ENCODE measurements around the gene PTPRG.

The PTPRG gene

DNA sequence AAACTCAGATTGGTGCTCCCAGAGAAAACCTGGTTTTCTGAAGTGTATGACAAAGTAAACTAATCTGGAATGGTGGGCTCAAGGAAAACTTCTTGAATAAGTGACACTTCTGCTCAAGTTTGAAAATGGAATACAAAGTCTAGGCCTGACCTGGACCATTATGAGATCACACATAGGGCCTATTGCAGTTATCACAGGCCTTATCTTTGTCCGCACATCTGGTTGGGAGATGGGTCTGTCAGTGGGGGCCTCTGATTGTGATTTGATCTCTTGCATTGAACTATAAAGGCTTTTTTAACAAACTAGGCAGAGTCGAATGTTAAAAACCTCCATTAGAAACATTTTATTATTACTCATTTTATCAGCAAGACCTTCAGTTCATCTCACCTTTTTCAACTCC lies 405.6 kb downstream of the PTPRG start:
- no peak for DNase-seq (ENCODE audit: low read depth)

DNA sequence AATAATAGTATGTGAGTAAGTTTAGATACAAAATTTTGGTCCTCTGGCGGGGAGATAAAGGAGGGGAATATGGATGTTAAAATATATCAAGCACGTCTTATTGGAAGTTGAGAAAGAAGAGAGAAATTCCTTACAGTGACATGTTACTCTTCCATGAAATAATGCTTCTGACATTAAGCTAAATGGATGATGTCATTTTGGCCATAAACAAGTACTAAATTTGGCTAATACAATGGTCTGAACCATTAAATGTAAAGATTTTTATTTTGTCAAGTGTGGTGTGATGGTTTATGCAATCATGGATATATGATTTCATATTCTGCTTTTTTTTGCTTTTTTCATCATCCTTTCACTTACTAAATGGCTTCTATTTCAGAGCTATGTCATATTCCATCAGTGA lies 406.6 kb downstream of the PTPRG start:
- no peak for DNase-seq (ENCODE audit: low read depth)

DNA sequence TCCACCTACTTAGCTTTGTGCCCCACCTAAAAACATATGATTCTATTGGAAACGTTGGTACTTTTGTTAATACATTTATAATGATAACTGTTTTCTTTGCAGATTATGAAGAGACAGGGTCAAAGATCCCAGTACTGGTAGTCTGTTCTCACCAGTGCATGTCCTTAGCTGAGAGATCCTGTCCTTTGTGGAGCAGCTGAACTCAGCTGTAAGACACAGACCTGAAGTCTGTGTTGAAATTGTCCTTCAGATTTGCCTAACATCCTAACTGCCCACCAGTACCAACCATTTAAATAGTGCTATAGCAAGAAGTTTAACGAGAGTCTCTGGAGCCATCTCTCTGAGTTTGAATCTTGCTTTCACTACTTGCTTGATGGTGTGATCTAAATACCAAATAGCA lies 413.3 kb downstream of the PTPRG start:
- DNase-seq (ENCODE audit: low read depth): no peak

DNA sequence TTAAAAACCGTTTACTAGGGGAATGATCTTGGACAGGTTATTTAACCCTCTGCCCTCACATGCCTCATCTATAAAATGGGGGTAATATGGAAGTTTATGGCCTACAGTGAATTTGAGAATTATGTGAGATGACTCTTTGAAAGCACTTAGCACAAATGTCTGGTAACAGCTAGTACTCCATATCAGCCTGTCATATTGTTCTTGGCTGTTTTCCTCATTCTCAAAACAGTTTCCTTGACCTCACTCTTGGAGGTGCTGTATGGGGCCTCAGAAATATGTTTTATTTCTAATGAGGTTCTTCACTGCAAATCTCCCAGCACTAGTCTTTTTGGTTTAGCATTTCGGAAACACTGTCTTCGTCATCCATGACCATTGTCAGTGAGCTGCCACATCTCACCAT lies 413.8 kb downstream of the PTPRG start:
- DNase-seq (ENCODE audit: low read depth): no peak

DNA sequence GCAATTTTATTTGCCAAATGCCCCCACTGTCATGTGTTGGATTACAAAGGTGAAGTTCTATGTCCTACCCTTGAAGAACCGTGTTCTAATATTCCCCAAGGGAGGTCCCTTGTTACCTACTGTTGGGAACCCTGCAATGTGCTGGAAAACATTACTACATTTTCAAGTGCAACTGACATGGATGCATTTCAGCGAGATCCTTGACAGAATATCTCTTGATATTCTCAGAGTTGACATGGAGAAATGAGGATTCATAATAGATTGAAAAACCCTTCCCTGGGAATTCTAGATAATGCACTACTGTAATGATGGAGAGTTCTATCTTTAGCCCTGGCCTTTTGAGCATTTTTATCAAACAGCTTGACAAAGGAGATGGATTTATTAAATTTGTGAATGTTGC lies 414.6 kb downstream of the PTPRG start:
- no peak for DNase-seq (ENCODE audit: low read depth)

DNA sequence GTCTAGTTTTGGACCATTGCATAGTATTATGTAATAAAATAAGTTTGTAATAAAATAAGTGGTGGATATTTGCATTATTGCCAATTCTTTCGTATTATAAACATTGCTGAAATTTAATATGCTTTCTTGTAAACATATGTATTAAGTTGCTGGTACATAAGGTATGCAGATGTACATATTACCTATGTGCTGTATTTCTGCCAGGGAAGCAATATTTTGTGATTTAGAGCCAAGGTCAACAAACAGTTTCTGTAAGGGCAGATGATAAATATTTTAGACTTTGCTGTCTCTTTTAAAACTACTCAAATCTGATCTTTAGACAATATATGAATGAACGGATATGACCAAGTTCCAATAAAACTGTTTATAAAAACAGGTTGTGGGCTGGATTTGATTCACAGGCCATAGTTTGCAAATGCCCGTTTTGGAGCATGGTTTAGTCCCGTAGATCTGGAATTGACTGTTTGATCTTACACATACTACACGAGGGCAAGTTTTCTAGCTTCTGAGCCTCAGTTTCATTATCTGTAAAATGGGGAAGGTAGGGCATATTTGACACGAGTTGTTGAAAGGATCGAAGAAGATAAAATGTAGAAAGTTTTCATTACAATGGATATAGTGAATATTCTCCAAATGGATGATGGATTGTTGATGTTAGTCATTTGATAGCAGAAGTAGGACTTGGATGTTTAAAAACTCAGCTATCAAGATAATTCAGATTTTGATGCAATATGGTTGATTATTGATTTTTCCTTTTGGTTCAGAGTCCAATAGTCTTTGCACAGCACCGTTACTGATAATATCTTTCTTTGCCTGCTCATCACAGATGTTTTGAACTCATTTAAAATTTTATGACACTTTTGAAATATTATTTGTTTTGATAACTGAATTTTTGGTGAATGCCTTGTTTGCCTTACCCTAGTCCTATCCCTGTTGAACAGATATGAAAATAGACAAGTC lies 417.4 kb downstream of the PTPRG start:
- DNase-seq (ENCODE audit: low read depth): no peak

DNA sequence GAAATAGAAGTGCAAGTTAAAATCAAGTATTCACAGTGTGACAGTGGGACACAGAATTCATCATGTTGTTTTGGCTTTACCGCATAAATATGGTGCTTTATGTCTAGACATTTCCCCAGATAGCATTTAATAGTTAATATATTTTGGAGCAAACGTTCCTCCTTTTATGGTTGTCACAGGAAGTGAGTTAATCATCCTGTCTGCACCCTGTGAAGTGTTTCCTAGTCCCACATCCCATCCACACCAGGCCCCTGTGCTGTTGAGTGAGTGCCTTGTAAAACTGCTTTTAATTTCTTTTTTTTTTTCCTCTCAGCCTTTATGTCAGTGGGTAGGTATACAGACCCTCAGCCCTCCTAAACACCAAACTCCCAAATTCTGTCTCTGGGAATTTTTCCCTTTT lies 418.3 kb downstream of the PTPRG start:
- DNase-seq (ENCODE audit: low read depth): no peak

DNA sequence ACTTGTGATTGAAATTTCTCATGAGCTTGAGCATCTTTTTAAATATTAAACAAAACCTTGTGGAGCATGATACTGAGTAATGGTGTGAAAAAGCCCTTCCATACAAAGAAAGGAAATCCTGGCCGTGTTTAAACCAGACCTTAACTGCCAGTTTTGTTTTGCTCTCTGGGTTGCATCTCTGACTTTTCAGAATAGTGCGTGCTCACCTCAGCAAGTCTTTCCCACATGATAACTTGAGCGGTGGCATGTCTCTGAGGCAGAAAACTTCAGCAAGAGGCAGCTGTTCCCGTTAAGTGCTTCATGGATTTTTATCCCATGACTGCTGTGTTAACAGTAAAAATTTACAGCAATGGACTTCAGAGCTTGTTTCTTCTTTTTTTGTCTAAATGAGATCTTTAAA lies 418.7 kb downstream of the PTPRG start:
- DNase-seq (ENCODE audit: low read depth): no peak

DNA sequence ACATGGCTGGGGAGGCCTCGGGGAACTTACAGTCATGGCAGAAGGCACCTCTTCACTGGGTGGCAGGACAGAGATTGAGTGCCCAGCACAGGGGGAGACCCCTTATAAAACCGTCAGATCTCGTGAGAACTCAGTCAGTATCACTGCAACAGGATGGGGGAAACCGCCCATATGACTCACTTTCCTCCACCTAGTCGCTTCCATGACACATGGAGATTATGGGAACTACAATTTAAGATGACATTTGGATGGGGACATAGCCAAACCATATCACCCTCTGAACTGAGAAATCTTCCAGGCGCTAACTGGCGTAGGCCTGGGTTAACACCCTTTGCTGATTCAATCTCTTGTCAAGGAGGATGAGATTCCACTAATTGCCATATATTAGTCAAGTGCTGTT lies 419.7 kb downstream of the PTPRG start:
- DNase-seq (ENCODE audit: low read depth): no peak

DNA sequence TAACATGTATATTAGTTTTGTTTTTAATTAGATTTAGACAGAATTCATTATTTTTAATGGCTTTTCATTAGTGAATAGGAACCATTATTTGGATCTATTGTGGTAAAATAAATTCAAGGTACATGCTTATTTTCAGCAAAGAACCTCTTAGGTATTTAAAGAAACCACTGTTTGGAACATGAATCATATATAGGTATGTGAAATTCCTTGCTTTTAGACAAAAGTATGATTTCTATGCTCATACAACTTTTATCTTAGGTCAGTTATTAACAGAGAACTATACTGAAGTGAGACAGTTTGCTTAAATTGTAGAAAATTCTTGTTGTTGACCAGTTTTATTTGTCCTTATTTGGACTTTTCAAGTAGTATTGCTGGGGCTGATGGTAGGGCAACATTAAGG lies 422.1 kb downstream of the PTPRG start:
- DNase-seq (ENCODE audit: low read depth): no peak

DNA sequence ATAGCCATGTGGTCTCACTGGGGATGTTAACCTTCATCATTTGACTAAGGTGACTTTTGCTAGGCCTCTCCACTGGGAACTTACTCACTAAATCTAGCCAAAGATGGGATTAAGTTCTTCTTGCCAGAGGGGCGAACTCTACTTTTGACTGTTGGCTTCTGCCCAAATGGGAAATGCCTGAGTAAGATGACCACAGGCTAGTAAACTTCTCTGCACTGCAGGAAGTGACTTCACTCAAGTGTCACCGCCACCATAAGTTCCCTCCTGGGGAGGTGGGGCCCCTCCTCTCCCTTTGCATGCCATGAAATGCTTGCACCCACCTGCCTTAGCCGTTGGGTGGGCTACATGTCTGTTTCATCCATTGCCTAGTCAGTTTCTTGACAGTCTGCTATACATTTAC lies 423.6 kb downstream of the PTPRG start:
- DNase-seq (ENCODE audit: low read depth): no peak

DNA sequence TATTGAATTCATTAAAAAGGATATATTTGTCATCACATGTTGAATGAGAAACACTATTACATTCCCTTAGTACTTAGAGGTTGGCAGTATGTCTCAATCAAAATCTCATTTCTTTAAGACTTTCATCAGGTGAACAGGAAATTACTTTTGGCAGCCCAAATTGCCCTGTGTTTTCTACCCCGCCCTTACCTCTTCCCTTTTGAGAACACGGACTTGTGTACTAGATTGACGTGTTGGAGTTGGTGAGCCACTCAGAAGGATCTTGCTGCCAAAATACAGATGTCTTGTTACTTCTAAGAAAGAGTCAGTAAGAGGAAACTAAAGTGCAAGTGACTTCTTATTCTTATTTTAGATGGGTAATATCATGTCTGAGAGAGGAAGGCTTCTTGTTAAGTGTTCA lies 425.1 kb downstream of the PTPRG start:
- DNase-seq (ENCODE audit: low read depth): no peak

DNA sequence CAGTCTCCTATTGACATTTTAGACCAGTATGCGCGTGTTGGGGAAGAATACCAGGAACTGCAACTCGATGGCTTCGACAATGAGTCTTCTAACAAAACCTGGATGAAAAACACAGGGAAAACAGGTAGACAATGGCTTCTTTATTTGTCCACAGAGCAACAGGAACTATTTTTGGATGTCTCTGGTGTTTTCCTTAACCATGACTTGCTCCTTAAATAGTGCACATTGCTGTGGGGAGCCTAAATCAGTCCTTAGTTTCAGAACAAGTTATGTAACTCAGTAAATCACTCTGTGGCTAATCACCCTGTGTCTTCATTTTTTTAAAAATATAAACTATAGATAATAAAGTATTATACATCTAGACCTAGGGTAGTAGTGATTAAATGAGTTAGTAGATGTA lies 428.3 kb downstream of the PTPRG start:
- no peak for DNase-seq (ENCODE audit: low read depth)

DNA sequence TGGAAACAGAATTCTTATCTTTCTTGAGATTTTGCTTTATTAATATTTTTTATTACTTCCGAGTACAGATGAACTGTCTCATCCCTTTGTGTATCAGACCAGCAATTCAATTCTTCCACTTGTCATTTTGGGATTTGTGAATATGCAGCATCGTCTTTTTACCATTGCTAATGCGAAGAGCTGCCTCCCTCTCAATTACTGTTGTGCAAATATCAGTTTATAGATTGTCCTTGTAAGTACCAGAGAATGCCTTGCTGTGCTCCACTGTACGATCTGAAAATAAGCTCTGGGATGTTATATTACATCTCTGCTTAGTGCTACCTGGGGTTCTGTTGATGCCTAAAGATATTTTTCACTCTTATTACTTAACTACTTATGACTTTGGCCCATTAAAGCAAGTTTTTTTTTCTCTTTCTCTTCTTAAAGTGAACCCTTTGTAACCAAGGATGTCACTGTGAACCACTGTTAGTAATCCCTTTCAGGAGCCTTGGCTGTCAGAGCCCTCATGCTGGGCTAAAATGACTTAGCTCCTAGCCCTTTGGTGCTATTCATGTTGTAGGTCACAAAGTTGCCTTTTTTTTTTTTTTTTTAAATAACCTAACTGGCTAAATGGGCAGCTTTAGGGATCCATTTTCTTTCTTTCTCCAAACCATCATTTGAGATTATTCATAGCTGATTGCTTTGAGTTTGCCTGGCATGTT lies 429.1 kb downstream of the PTPRG start:
- no peak for DNase-seq (ENCODE audit: low read depth)

DNA sequence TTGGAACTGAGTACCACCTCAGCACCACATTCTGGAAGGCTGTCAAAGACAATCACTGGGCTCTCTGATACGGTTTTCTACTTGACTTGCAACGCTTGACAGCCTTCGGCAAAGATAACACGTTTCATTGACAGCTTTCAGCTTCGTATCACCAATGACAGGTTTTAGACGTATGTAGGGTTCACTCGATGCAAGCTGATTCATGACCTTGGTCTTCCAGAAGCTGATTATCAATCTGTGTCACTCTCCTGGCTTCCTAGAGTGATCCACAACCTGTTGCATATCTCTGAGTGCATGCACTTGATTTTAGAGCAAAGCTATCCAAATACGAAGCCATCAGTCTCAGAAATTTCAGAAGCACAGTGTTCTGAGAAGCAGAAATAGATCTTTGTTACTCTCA lies 430.3 kb downstream of the PTPRG start:
- no peak for DNase-seq (ENCODE audit: low read depth)

DNA sequence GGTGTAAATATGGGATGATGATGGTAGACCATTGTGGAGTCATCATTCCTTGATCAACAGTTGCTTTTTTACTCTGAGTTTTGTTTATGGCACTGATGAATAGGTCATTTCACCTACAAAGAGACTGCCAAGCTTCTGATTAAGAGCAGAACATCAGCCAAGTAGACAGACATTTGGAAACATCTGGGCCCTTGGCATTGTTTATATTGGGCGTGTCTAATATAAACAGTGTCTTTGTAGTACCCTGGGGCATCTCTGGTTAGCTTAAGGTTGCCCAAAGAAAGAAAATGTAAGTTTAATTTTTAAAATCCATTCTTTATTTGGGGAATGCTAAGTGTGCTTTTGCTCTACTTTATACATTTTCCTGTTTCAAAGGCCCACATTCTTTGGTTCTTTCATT lies 435.0 kb downstream of the PTPRG start:
- no peak for DNase-seq (ENCODE audit: low read depth)

DNA sequence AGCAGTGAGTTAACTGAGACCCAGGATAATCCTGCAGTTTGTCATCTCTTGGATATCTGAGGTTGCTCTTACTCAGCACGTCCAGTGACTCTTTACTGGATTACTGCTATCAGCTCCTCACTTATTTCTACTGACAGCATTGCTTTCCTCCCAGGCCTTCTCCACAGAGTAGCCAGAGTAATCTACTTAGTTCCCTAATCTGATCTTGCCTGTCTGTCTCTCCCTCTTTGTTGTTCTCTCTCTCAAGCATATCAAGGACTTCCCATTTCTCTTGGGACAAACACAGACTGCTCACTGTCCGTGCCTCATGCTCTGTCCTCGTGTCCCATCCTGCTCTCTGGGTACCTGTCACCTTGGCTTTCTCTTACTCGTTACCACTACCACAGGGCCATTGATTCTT lies 435.7 kb downstream of the PTPRG start:
- no peak for DNase-seq (ENCODE audit: low read depth)

DNA sequence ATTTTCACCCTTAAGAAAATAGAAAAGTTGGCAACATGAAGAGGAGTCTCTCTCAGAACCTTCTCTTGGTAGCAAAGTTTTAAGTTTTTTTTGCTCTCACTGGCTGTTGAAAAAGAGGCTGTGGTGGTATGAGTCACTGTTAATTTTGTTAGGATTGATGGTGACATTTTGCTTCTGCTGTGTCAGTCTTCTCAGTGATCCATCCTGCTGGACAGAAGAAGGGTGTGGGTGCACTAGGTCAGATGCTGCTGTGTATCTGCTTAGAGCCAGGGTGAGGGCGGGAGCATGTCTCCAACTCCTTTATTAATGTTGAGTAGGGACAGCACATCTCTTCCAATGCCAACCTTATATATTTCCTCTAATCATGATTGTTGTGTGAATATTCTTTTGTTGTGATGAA lies 442.5 kb downstream of the PTPRG start:
- no peak for DNase-seq (ENCODE audit: low read depth)

DNA sequence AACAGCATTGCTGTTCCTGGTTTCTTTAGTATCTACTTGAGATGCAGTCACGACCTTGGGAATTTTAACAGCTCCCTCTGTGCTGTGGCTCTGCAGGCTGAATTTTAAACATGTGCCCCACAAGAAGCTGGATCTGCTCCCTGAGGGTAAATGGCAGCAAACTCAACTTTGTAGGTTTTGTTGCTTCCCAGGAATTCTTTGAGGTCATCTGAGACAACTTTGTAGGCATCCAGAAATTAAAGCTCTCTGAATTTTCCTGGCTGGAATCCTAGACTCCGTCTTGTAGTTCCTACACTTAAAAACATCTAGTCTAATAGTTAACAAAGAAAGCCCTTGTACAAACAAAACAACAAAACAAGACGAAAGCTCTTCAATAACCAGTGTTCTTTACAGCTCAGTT lies 445.7 kb downstream of the PTPRG start:
- DNase-seq (ENCODE audit: low read depth): no peak

DNA sequence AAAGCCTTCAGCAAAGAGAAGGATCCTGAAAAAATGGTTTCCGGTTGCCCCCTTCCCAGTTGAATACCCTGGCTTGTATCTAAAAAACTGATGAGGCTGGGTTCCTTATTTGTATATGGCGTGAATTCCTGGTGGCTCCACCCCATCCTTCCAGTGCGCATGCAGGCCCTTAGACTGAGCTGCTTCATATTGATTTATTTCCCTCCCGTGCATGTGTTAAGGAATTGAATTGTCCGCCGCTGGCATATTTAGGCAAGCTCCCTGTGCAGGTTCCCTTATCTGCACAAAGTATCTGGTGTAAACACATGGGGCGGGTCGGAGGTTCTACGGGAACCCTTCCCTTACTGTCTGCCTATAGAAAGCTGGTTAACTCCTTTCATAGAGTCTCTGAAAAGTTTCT lies 449.6 kb downstream of the PTPRG start:
- no peak for DNase-seq (ENCODE audit: low read depth)

DNA sequence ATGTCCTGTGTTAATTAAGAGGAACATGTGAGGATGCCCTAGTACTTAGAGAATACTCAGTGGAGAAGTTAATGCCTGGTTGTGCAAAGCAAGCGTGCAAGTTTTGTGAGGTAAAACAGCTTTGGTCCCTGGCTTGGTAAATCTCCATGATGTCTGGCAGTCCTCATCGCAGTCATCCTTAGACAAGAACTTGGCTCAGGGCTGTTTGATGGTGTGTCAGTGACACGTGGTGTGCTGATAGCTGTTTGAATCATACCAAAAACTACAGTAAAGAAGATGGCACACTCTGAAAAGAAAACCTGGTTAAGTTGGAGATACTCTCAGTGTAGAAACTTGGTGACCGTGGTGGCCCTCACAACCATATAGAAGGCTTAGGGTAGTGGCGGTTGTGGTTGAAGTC lies 450.3 kb downstream of the PTPRG start:
- DNase-seq (ENCODE audit: low read depth): no peak

DNA sequence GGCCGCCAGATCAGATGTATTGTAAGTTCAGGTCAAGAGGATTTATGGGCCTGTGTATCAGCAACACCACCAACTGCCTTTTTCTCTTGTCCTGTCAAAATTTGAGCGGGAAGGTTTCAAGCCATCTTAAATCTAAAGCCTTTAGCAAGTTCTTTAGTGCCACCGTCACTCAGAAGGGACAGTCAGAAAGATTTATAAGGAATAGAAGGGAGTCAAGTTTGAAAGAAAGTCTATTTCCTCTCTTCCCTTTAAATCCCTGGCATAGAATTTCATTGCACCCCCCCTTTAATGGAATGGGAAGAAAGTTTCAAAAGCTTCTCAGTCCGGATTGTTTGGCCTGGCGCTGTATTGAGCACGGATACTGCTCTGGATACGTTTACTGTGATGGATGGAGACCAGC lies 452.6 kb downstream of the PTPRG start:
- no peak for DNase-seq (ENCODE audit: low read depth)

DNA sequence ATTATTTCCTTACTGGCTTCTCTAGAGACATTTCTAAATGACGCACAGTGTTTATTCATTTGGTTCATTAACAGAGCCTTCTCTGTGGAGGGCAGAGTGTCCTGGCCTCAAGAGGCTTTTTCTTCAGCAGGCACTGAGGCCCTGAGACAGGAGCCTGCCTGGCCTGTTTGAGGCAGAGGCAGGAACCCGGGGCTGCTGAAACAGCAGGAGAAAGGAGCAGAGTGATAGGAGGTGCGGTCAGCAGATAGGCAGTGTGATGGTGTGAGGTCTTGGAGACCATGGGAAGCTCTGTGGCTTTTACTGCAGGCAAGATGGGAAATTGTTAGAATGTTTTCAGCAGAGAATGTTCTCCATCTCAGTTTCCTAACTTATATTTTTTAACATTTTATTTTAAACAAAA lies 453.7 kb downstream of the PTPRG start:
- no peak for DNase-seq (ENCODE audit: low read depth)

DNA sequence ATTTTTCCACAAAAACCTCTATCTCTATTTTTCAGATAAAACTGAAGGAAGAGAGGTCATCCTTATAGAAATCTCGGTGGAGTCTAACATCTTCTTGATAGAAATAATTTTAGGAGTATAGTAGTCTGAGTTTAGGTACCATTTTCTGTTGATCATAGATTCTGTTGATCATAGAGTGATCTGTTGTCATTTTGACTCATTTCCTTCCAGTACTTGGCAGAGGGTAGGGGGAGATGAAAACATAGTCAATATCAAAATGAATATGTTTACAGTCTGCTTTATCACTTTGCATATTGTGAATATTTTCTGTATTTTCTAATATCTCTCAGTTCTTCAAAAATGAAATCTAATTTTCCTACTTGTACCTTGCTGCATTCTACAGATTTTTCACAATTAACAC lies 458.5 kb downstream of the PTPRG start:
- no peak for DNase-seq (ENCODE audit: low read depth)

All from stimulated activated CD8-positive, alpha-beta memory T cell treated with anti-CD3 and anti-CD28 coated beads, Interleukin-15, amount 100 ng/mL, for 24 hours (primary cell).